Endothelial cell of umbilical vein (primary cell): ENCODE results near the gene NRXN3. TPM values are rescaled to one million over a fixed set of nuclear protein-coding genes. Genes with fewer than 3 reads are reported as not detected.
A peak's percentile ranks its signal among the peaks of the same experiment; 100 is the strongest.

Experiments
- BruUV-seq: library from RNA; stranded (reverse); fragments of 400-500 nt; replicated peaks from 2 replicates; lab custom pipeline; 2021; lab: Mats Ljungman, UMichigan
- CTCF ChIA-PET: fragments of 300-600, 350-600 bp; sonication (Branson Sonifier 250); formaldehyde crosslinking; loops from one replicate; lab custom pipeline; 2021; ENCODE audit warnings: antibody characterized with exemption, inconsistent platforms; lab: Charles Lee
- POLR2A ChIA-PET: fragments of 300-600, 350-600 bp; sonication (Branson Sonifier 250); formaldehyde crosslinking; loops from one replicate; lab custom pipeline; 2021; ENCODE audit warnings: antibody characterized with exemption, inconsistent platforms; lab: Charles Lee
- DNase-seq: peaks from one replicate; pipeline ENCODE4 v3.0.0-alpha.2; 2011; ENCODE audit warnings: low read depth, low spot score
- FAIRE-seq: peaks from 2 replicates; lab custom pipeline; 2011; peaks lifted over from hg19 to GRCh38; lab: Jason Lieb, UNC
- H2AFZ ChIP-seq: 2 replicates; pipeline ENCODE4 v1.6.0; 2012; ENCODE audit warnings: low read depth, low read length, control low read depth, inconsistent platforms
- H3K27ac ChIP-seq: 2 replicates; pipeline ENCODE4 v1.5.1; 2011; ENCODE audit warnings: low read depth, mild to moderate bottlenecking, control low read depth, low read length, moderate library complexity; ENCODE audit not compliant: insufficient read depth
- H3K27me3 ChIP-seq, 2 experiments: 2 replicates each; pipeline versions ENCODE4 v1.6.0 to v1.6.1; 2011; ENCODE audit warnings: low read length in 2 of 2, mixed read lengths in 1 of 2; ENCODE audit not compliant: control insufficient read depth in 2 of 2, insufficient read depth in 2 of 2
- H3K36me3 ChIP-seq, 2 experiments: 2 replicates in 1 of 2; 3 replicates in 1 of 2; pipeline ENCODE4 v1.5.1; 2011; ENCODE audit warnings: low read length in 2 of 2, mild to moderate bottlenecking in 1 of 2, moderate library complexity in 1 of 2; ENCODE audit not compliant: control insufficient read depth in 2 of 2, insufficient read depth in 2 of 2; ENCODE audit errors: extremely low read depth in 1 of 2
- H3K4me1 ChIP-seq: 3 replicates; pipeline ENCODE4 v1.5.1; 2011; ENCODE audit warnings: mild to moderate bottlenecking, low read length; ENCODE audit not compliant: control insufficient read depth, insufficient read depth; ENCODE audit errors: extremely low read depth
- H3K4me2 ChIP-seq: 2 replicates; pipeline ENCODE4 v1.6.1; 2011; ENCODE audit warnings: low read length, control low read depth, mixed read lengths; ENCODE audit not compliant: insufficient read depth
- H3K4me3 ChIP-seq, 3 experiments: fragments of 200-600 bp in 1 of 3; sonication (generic), shearing (Covaris generic) in 1 of 3; replicated peaks in 1 of 3; 2 replicates each; pipeline ENCODE4 v1.5.1; 2011 to 2016; ENCODE audit warnings: control low read depth in 3 of 3, low read length in 3 of 3, mild to moderate bottlenecking in 2 of 3, inconsistent platforms in 1 of 3, low read depth in 1 of 3, moderate library complexity in 1 of 3; ENCODE audit not compliant: insufficient read depth in 1 of 3
- H3K79me2 ChIP-seq: 2 replicates; pipeline ENCODE4 v1.6.0; 2012; ENCODE audit warnings: low read length, inconsistent platforms; ENCODE audit not compliant: control insufficient read depth, insufficient read depth
- H3K9ac ChIP-seq: replicated peaks from 2 replicates; pipeline ENCODE3; 2011; ENCODE audit warnings: low read length, control low read depth; ENCODE audit not compliant: insufficient read depth; ENCODE audit errors: extremely low read depth
- H3K9me1 ChIP-seq: replicated peaks from 3 replicates; pipeline ENCODE4 v1.6.0; 2011; ENCODE audit warnings: mild to moderate bottlenecking, low read length; ENCODE audit not compliant: control insufficient read depth, insufficient read depth; ENCODE audit errors: extremely low read depth
- H3K9me3 ChIP-seq: replicated peaks from 2 replicates; pipeline ENCODE4 v1.5.1; 2012; ENCODE audit warnings: low read length, inconsistent platforms; ENCODE audit not compliant: control insufficient read depth, insufficient read depth
- H4K20me1 ChIP-seq: replicated peaks from 2 replicates; pipeline ENCODE3; 2011; ENCODE audit warnings: mild to moderate bottlenecking, low read length; ENCODE audit not compliant: control insufficient read depth, insufficient read depth; ENCODE audit errors: extremely low read depth
- CTCF ChIP-seq, 2 donors: IDR thresholded peaks; 1 replicate in 1 of 2; 2 replicates in 1 of 2; pipeline ENCODE4 v1.5.1; 2011; ENCODE audit warnings: low read length in 2 of 2, mild to moderate bottlenecking in 2 of 2, moderate library complexity in 2 of 2, control low read depth in 1 of 2, inconsistent platforms in 1 of 2, low read depth in 1 of 2; ENCODE audit not compliant: insufficient read depth in 1 of 2; ENCODE audit errors: extremely low read depth in 1 of 2
- EZH2 ChIP-seq: IDR thresholded peaks from 2 replicates; pipeline ENCODE4 v1.6.1; 2012; ENCODE audit warnings: borderline replicate concordance, low read depth, mild to moderate bottlenecking, moderate library complexity, low read length, inconsistent platforms; ENCODE audit not compliant: severe bottlenecking
- FOS ChIP-seq: IDR thresholded peaks from 2 replicates; pipeline ENCODE4 v1.6.1; 2011; ENCODE audit warnings: mild to moderate bottlenecking, low read length, moderate library complexity, borderline replicate concordance; ENCODE audit not compliant: insufficient read depth
- GATA2 ChIP-seq: IDR thresholded peaks from 2 replicates; pipeline ENCODE4 v1.7.0; 2011; ENCODE audit warnings: low read depth, mild to moderate bottlenecking, moderate library complexity, mixed read lengths, low read length; ENCODE audit not compliant: insufficient read length, insufficient read depth
- POLR2A ChIP-seq: IDR thresholded peaks from 2 replicates; pipeline ENCODE4 v1.6.1; 2012; ENCODE audit warnings: low read depth, mild to moderate bottlenecking, control low read depth, low read length
- dilution Hi-C: fragments of 300-500 bp; cut with MboI; formaldehyde crosslinking; loops from one replicate; pipeline ENCODE4 v1.15.0; 2019; ENCODE audit warnings: low sequenced_read_pairs; ENCODE audit not compliant: extremely low pct_ligation_motif_present
- intact Hi-C: fragments of 100-400 bp; cut with micrococcal nuclease; formaldehyde crosslinking; loops from one replicate; pipeline ENCODE4 v1.10.0; 2022
- polyA plus RNA-seq, 4 experiments: library from polyadenylated mRNA; depleted of rRNA in 3 of 4; stranded (reverse) in 3 of 4; unstranded in 1 of 4; fragments of >200 nt; gene quantifications; 2 replicates each; pipeline versions ENCODE4 v1.2.1 to v1.2.3, GENCODE V29; 2011 to 2012; ENCODE audit warnings: missing spikeins in 1 of 4
- total RNA-seq: library from RNA; stranded (reverse); gene quantifications from 2 replicates; pipeline ENCODE4 v1.2.3, GENCODE V29; 2021

The NRXN3 gene
- total and polyA plus RNA-seq, 2 donors (not counting 3 experiments of a cell fraction or from before 2014, with no cell fraction given) = 0.72 to 4.2 TPM

DNA sequence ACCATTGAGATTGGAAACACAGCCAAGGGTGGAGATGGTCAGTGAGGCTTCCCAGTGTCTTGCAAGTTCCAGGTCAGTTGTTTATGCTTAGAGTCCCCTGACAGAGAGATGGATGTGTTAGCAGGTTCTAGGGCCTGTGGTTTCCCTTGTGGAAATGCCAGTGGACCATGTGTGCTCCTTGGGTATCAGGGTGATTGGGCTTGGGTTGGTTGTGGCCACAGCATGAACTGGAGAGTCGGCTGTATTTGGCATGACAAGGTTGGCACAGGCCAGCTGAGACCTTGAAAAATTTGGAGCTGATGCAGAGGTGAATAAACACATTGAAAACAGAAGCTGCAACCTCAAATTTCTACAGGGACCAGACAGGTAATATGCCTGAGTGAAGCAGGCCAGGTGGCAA, 1373.2 kb downstream of the NRXN3 start:
- Histone ChIP-seq H3K4me2 (no peak overlapping the region), H3K9me3 (no peaks in the 10 kb centered on the region), H3K36me3 (no peaks in the 10 kb centered on the region), H3K27ac (no peak overlapping the region), H4K20me1 (no peaks in the 10 kb centered on the region), H2AFZ (no peak overlapping the region), H3K9me1 (no peaks in the 10 kb centered on the region), H3K4me1 (no peaks in the 10 kb centered on the region), H3K9ac (no peak overlapping the region), H3K79me2 (no peaks in the 10 kb centered on the region), H3K4me3 (no peak overlapping the region), H3K27me3 (no peaks in the 10 kb centered on the region)
- CTCF ChIA-PET = interaction anchor here (0.9 to 2.9 kb wide), 21 partner anchors 9 to 1307 kb away, joined by 3 to 36 read pairs (median 5); no protein-coding TSS in a partner anchor
- POLR2A ChIA-PET = no interaction called here
- intact Hi-C loops = loop anchor here (2.0 to 5.0 kb wide), 2 partner anchors 266 to 609 kb away; no protein-coding TSS in a partner anchor
- dilution Hi-C loops = no loop called here
- FAIRE-seq (no peak), DNase-seq (no peak)
- no TSS peak for BruUV-seq
- TF ChIP-seq EZH2 (no peak), POLR2A (no peak), GATA2 (no peak), FOS (no peak)

- H3K4me1 ChIP-seq = no peaks in the 10 kb centered on the region
- dilution Hi-C loops (no loop called here), intact Hi-C loops (loop anchor here (1.0 to 5.0 kb wide), 4 partner anchors 267 to 609 kb away; no protein-coding TSS in a partner anchor)
- H3K9me3 ChIP-seq = no peaks in the 10 kb centered on the region
- H4K20me1 ChIP-seq = no peaks in the 10 kb centered on the region
- H3K4me3 ChIP-seq = no peak overlapping the region
- H2AFZ ChIP-seq = no peak overlapping the region
- TF ChIP-seq CTCF (IDR thresholded peaks at IDR 0.05; ENCODE audit: extremely low read depth in 1 of 2, insufficient read depth in 1 of 2, low read depth in 1 of 2, low read length in 2 of 2) = peak; percentile 15 to 26
- no peak for TF ChIP-seq POLR2A
- peak; percentile 41 for TF ChIP-seq FOS
- no peak overlapping the region for H3K4me2 ChIP-seq
- no peaks in the 10 kb centered on the region for H3K27me3 ChIP-seq
- BruUV-seq = no TSS peak
- H3K36me3 ChIP-seq = no peaks in the 10 kb centered on the region
- H3K27ac ChIP-seq = no peak overlapping the region
- ChIA-PET CTCF (interaction anchor here (0.8 to 2.9 kb wide), 22 partner anchors 9 to 1307 kb away, joined by 3 to 36 read pairs (median 5); no protein-coding TSS in a partner anchor), POLR2A (no interaction called here)
- DNase-seq (peak; percentile 10), FAIRE-seq (no peak)
- no peaks in the 10 kb centered on the region for H3K9me1 ChIP-seq
- no peak overlapping the region for H3K9ac ChIP-seq
- H3K79me2 ChIP-seq = no peaks in the 10 kb centered on the region
Measured at GRCh38 chr14:79543967-79544697, 1374.0 kb downstream of the NRXN3 start.
